GM12891 (cell line): ENCODE results near the gene BTG3.

Source experiments
- POLR2A ChIP-seq: IDR thresholded peaks from 2 replicates; pipeline ENCODE4 v1.6.1; 2011; ENCODE audit warnings: low read depth, low read length, control low read depth
- POLR2AphosphoS5 ChIP-seq: IDR thresholded peaks from 2 replicates; pipeline ENCODE4 v1.6.1; 2011; ENCODE audit warnings: low read depth, low read length, control low read depth
- POU2F2 ChIP-seq: IDR thresholded peaks from 2 replicates; pipeline ENCODE4 v1.6.1; 2011; ENCODE audit warnings: low read depth, mild to moderate bottlenecking, control low read depth, low read length, moderate library complexity
- SPI1 ChIP-seq: IDR thresholded peaks from 2 replicates; pipeline ENCODE4 v1.6.1; 2011; ENCODE audit warnings: low read depth, low read length, control low read depth
- TAF1 ChIP-seq: IDR thresholded peaks from 2 replicates; pipeline ENCODE4 v1.6.1; 2011; ENCODE audit warnings: low read depth, low read length, control low read depth

DNA sequence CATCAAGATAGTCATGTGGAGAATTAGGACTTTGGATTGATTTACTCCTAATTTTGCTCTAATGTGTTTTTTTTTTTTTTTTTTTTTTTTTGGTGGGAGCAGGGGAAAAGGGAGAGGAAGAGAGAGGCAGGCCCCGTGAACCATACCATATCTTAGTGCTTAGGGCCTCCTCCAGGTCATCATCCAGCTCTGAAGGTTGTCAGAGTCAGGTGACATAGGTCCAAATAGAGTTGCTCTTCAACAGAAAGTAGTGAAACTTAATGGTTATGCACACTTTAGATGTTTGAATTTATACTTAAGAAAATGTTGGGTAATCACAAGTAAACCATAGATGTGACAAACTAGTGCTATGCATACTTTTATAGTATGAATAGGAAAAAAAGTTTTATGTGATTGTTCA lies 67.7 kb downstream of the BTG3 start:
- TF ChIP-seq POLR2A: no peak
- TF ChIP-seq POU2F2: no peak
- no peak for TF ChIP-seq TAF1
- no peak for TF ChIP-seq SPI1
- no peak for TF ChIP-seq POLR2AphosphoS5
